ENCODE data around the gene PIGW. TPM values are rescaled to one million over a fixed set of nuclear protein-coding genes. Genes with fewer than 3 reads are reported as not detected.

The PIGW gene, protein sequence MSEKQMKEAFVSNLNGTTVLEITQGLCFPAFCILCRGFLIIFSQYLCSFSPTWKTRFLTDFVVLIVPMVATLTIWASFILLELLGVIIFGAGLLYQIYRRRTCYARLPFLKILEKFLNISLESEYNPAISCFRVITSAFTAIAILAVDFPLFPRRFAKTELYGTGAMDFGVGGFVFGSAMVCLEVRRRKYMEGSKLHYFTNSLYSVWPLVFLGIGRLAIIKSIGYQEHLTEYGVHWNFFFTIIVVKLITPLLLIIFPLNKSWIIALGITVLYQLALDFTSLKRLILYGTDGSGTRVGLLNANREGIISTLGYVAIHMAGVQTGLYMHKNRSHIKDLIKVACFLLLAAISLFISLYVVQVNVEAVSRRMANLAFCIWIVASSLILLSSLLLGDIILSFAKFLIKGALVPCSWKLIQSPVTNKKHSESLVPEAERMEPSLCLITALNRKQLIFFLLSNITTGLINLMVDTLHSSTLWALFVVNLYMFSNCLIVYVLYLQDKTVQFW
- total RNA-seq, result 1 to 10 TPM; 5.2 to 9.0 TPM
- polyA plus RNA-seq (ENCODE audit: insufficient read length in 2 of 2), result 10 to 100 TPM in 1 of 2 donors, 1 to 10 TPM in 1; 8.1 to 11.6 TPM
- long read RNA-seq, donor 1, partial matches to known transcripts, result 0 of 6 reads
- long read RNA-seq, donor 1, other reads (novel, unspliced or antisense), result 0 of 6 reads
- long read RNA-seq, donor 2, partial matches to known transcripts, result 0 of 1 reads
- long read RNA-seq, donor 2, other reads (novel, unspliced or antisense), result 0 of 1 reads
- long read RNA-seq, donor 3, partial matches to known transcripts, result 0 of 1 reads
- long read RNA-seq, donor 3, other reads (novel, unspliced or antisense), result 0 of 1 reads
- long read RNA-seq, donor 4, partial matches to known transcripts, result 0 of 4 reads
- long read RNA-seq, donor 4, other reads (novel, unspliced or antisense), result 0 of 4 reads

DNA sequence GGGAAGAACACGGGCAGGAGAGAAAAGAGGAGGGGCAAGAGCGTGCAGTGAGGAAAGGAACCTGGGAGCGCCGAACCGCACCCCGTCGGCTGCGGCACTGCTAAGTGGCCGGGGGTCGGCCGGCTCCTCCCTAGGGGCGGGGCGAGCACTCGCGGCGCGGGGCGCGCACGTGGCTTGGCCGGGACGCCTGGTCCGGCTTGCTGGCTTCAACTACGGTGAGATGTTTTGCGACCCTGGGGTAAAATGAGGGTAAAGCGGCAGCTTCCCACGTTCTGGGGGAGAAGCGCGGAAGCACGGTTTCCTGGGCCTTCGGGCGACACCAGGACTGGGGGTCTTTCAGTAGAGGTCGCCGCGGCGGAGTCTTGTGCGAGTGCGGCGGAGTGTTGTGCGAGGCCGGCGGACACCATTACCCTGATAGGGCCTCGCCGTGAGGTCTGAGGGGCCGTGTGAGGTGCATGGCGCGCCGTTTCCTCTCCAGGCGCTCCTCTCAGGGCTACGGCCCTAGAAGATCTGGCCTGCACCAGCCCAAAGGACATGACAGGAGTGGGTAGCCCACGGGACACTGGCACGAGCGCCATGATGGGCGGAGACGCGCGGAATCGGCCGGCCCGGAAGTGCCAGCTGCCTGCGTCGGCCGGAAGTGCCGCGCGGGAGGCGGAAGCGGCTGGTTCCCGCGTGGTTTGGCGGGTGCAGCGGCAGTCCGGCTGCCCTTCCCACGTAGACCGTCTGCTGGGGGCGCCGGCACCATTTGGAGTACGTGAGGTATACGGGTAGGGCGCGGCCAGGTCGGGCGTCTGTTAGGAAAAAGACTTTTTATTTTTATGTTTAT is at the start of gene PIGW, which contains the start of gene MYO19:
Gene PIGW (plus strand): TSS at position 148 of the 829 bp plus-strand sequence. CDS start 2,115 bp downstream, outside the sequence.
Gene MYO19 (minus strand): TSS at position 29 of the 829 bp plus-strand sequence. CDS start 2,330 bp downstream, outside the sequence.
- H3K9me3 ChIP-seq (ENCODE audit: control insufficient read depth, insufficient read depth, low read length), result no peaks in the 10 kb centered on the region
- H3K4me3 ChIP-seq (ENCODE audit: low read depth, low read length), result peak within 1 kb of the TSS; percentile 94
- H3K27ac ChIP-seq (ENCODE audit: low read depth, low read length), result peak within 1 kb of the TSS; percentile 96
- H3K4me1 ChIP-seq (ENCODE audit: control insufficient read depth, insufficient read depth, low read length), result peaks cover 13% of the 10 kb centered on the region
- WGBS (ENCODE audit: insufficient coverage), result under 1% methylated on average over 83 of the region's 83 CpGs
- H3K27me3 ChIP-seq (ENCODE audit: control insufficient read depth, insufficient read depth, low read length), result no peaks in the 10 kb centered on the region
- peak; percentile 62 to 96 (median 84) for DNase-seq (ENCODE audit: low read depth in 4 of 6, low spot score in 6 of 6)
- H3K36me3 ChIP-seq (ENCODE audit: control insufficient read depth, insufficient read depth, low read length), result peaks cover 12% of the 10 kb centered on the region

DNA sequence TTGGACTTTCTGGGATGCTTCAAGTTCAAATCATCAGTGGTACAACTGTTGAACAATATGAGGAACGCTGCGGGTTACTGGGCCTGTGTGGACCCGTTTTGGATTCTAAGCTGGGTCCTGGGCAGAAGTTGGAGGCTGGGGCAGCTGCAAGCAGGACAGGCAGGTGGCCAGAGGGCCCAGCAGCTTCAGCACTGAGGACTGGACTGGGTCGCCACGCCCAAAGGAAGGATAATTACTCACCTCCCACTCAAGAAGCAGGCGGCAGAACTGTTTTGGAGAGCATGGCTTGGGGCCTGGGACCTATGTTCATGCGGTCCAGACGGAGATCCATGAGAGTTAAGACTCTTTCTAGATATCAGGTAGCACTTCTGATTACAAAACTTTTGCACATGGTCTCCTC is 49.8 kb upstream of the PIGW start:
- peaks cover 31% of the 10 kb centered on the region for H3K4me1 ChIP-seq (ENCODE audit: control insufficient read depth, insufficient read depth, low read length)
- H3K36me3 ChIP-seq (ENCODE audit: control insufficient read depth, insufficient read depth, low read length), result peaks cover 4% of the 10 kb centered on the region
- 94% methylated on average over 6 of the region's 8 CpGs for WGBS (ENCODE audit: insufficient coverage)
- H3K4me3 ChIP-seq (ENCODE audit: low read depth, low read length), result no peak overlapping the region
- peaks cover 13% of the 10 kb centered on the region for H3K27me3 ChIP-seq (ENCODE audit: control insufficient read depth, insufficient read depth, low read length)
- DNase-seq (ENCODE audit: low read depth in 4 of 6, low spot score in 6 of 6), result no peak
- no peak overlapping the region for H3K27ac ChIP-seq (ENCODE audit: low read depth, low read length)
- no peaks in the 10 kb centered on the region for H3K9me3 ChIP-seq (ENCODE audit: control insufficient read depth, insufficient read depth, low read length)

DNA sequence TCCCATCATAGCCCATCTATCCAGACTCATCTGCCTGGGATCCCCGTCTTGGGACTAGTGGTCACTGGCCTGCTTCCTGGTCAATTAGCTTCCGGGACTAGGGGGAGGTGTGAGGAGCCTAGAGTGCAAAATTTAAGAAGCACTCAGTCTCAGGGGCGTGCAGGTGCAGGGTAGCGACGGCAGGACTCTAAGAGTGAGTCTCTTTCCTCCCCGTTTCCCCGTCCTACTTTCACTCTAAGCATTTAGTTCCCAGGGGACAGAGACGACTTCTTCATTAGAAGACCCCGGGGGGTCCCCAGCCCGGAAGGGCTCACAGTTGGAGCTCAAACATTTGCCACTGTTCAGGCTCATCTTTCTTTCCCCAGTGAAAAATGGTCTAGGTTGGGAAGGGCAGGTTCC is 49.0 kb upstream of the PIGW start:
- peaks cover 31% of the 10 kb centered on the region for H3K4me1 ChIP-seq (ENCODE audit: control insufficient read depth, insufficient read depth, low read length)
- peaks cover 4% of the 10 kb centered on the region for H3K36me3 ChIP-seq (ENCODE audit: control insufficient read depth, insufficient read depth, low read length)
- H3K4me3 ChIP-seq (ENCODE audit: low read depth, low read length), result peak overlapping the region; percentile 66
- no peak overlapping the region for H3K27ac ChIP-seq (ENCODE audit: low read depth, low read length)
- no peaks in the 10 kb centered on the region for H3K9me3 ChIP-seq (ENCODE audit: control insufficient read depth, insufficient read depth, low read length)
- peaks cover 13% of the 10 kb centered on the region for H3K27me3 ChIP-seq (ENCODE audit: control insufficient read depth, insufficient read depth, low read length)
- DNase-seq (ENCODE audit: low read depth in 4 of 6, low spot score in 6 of 6), result no peak
- 27% methylated on average over 9 of the region's 10 CpGs for WGBS (ENCODE audit: insufficient coverage)

DNA sequence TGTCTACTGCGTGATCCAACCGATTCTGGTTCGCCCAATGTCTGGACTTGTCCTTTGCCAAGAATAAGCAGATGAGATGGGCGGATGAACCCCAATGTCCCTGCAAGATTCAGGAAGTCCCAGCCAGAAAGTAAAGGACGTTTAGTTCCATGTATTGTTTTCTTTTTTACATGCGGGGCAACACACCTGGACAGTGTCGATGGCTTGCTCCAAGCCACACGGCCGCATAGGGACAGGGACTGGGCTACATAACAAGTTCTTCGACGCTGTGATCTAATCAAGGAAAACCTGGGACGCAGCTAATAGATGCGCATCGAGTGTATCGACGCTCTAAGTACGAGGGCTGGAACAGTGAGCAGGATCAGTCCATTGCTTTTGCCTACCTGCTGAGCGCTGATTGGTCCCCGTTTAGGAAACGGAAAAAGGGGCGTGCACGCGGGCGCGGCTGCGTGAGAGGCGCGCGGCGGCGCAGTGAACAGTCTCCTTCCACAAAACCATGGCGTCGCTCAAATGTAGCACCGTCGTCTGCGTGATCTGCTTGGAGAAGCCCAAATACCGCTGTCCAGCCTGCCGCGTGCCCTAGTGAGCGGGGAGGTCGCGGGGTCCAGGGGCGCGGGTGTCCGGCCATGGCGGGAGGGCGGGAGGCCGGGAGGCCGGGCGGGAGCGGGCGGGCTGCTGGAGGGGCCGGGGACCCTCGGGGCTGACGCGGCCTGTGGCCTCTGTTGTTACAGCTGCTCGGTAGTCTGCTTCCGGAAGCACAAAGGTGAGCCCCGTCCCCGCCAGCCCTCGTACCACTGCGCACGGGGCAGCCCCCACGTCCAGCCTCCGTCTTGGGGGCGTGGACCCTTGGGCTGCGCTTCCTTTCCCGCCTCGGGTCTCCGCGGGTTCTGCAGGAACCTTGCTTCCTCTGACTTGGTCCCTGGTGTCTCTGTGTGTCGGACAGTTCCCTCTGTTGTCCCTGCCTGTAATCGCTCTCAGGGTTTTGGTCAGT is 48.3 kb upstream of the PIGW start, which contains the start of gene ZNHIT3:
Gene ZNHIT3 (plus strand): TSS at position 478 of the 991 bp plus-strand sequence. CDS start 19 bp downstream, at position 497.
- peaks cover 13% of the 10 kb centered on the region for H3K27me3 ChIP-seq (ENCODE audit: control insufficient read depth, insufficient read depth, low read length)
- peak; percentile 84 to 99 (median 90) for DNase-seq (ENCODE audit: low read depth in 4 of 6, low spot score in 6 of 6)
- peaks cover 6% of the 10 kb centered on the region for H3K36me3 ChIP-seq (ENCODE audit: control insufficient read depth, insufficient read depth, low read length)
- H3K4me3 ChIP-seq (ENCODE audit: low read depth, low read length), result peak within 1 kb of the TSS; percentile 66
- peaks cover 31% of the 10 kb centered on the region for H3K4me1 ChIP-seq (ENCODE audit: control insufficient read depth, insufficient read depth, low read length)
- under 1% methylated on average over 73 of the region's 73 CpGs for WGBS (ENCODE audit: insufficient coverage)
- no peaks in the 10 kb centered on the region for H3K9me3 ChIP-seq (ENCODE audit: control insufficient read depth, insufficient read depth, low read length)
- peak within 1 kb of the TSS; percentile 53 for H3K27ac ChIP-seq (ENCODE audit: low read depth, low read length)

DNA sequence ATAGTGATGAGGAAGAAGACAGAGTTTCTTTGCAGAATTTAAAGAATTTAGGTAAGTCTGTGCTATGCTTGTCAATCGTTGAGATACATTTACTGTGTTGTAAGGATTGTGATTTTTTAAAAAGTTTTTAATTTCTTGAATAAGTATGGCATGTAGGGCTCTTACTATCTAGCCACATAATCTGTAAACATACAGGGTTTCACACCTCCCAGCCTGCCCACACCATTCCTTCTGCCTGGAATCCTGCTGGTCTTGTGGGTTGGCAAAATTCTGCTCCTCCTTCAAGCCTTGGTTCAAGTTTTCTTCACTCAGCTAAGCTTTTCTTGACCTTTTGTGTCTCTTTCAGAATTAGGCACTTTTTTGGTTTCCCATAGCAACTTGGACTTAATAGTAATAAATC is 40.8 kb upstream of the PIGW start:
- no peak overlapping the region for H3K27ac ChIP-seq (ENCODE audit: low read depth, low read length)
- no peaks in the 10 kb centered on the region for H3K27me3 ChIP-seq (ENCODE audit: control insufficient read depth, insufficient read depth, low read length)
- H3K4me1 ChIP-seq (ENCODE audit: control insufficient read depth, insufficient read depth, low read length), result no peaks in the 10 kb centered on the region
- no peak overlapping the region for H3K4me3 ChIP-seq (ENCODE audit: low read depth, low read length)
- no CpG with 5 or more reads among the region's 1 CpG for WGBS (ENCODE audit: insufficient coverage)
- H3K9me3 ChIP-seq (ENCODE audit: control insufficient read depth, insufficient read depth, low read length), result no peaks in the 10 kb centered on the region
- H3K36me3 ChIP-seq (ENCODE audit: control insufficient read depth, insufficient read depth, low read length), result peaks cover 55% of the 10 kb centered on the region
- DNase-seq (ENCODE audit: low read depth in 4 of 6, low spot score in 6 of 6), result no peak

DNA sequence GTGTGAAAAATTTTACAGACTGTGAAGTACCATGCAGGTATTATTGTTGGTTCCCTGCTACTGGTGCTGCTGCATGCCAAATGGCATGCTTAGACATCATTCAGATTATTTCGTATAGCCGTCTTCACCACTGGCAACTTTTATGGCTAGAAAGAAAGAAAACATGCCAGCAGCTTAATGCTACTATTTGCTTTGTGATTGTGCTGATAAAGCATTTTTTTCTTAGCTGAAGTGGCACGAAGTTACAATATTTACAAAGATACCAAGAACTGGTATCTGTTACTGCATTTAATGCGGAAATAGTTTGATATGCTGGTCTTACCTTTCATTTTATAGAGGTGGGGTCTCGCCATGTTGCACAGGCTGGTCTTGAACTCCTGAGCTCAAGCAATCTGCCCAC is 40.1 kb upstream of the PIGW start:
- no peak for DNase-seq (ENCODE audit: low read depth in 4 of 6, low spot score in 6 of 6)
- no peak overlapping the region for H3K27ac ChIP-seq (ENCODE audit: low read depth, low read length)
- H3K4me3 ChIP-seq (ENCODE audit: low read depth, low read length), result no peak overlapping the region
- no peaks in the 10 kb centered on the region for H3K4me1 ChIP-seq (ENCODE audit: control insufficient read depth, insufficient read depth, low read length)
- H3K27me3 ChIP-seq (ENCODE audit: control insufficient read depth, insufficient read depth, low read length), result no peaks in the 10 kb centered on the region
- peaks cover 52% of the 10 kb centered on the region for H3K36me3 ChIP-seq (ENCODE audit: control insufficient read depth, insufficient read depth, low read length)
- H3K9me3 ChIP-seq (ENCODE audit: control insufficient read depth, insufficient read depth, low read length), result no peaks in the 10 kb centered on the region
- 100% methylated on average over 1 of the region's 5 CpGs for WGBS (ENCODE audit: insufficient coverage)

DNA sequence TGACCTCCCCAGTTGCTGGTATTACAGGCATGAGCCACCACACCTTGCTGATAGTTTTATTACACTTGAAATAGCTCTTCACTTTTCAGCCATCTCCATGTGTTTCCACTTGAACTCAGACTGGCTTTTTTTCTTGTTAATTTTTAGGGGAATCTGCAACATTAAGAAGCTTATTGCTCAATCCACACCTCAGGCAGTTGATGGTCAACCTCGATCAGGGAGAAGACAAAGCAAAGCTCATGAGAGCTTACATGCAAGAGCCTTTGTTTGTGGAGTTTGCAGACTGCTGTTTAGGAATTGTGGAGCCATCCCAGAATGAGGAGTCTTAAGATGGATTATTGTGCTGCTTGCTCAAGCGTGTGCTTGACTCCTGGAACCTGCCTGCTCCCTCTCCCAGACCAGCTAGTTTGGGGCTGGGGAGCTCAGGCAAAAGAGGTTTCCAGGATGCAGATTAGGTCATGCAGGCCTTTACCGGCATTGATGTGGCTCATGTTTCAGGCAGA is 39.7 kb upstream of the PIGW start:
- 74% methylated on average over 2 of the region's 3 CpGs for WGBS (ENCODE audit: insufficient coverage)
- Histone ChIP-seq H3K27me3 (ENCODE audit: control insufficient read depth, insufficient read depth, low read length) (no peaks in the 10 kb centered on the region), H3K4me1 (ENCODE audit: control insufficient read depth, insufficient read depth, low read length) (no peaks in the 10 kb centered on the region), H3K27ac (ENCODE audit: low read depth, low read length) (no peak overlapping the region), H3K4me3 (ENCODE audit: low read depth, low read length) (no peak overlapping the region), H3K36me3 (ENCODE audit: control insufficient read depth, insufficient read depth, low read length) (peaks cover 51% of the 10 kb centered on the region), H3K9me3 (ENCODE audit: control insufficient read depth, insufficient read depth, low read length) (no peaks in the 10 kb centered on the region)
- no peak for DNase-seq (ENCODE audit: low read depth in 4 of 6, low spot score in 6 of 6)

DNA sequence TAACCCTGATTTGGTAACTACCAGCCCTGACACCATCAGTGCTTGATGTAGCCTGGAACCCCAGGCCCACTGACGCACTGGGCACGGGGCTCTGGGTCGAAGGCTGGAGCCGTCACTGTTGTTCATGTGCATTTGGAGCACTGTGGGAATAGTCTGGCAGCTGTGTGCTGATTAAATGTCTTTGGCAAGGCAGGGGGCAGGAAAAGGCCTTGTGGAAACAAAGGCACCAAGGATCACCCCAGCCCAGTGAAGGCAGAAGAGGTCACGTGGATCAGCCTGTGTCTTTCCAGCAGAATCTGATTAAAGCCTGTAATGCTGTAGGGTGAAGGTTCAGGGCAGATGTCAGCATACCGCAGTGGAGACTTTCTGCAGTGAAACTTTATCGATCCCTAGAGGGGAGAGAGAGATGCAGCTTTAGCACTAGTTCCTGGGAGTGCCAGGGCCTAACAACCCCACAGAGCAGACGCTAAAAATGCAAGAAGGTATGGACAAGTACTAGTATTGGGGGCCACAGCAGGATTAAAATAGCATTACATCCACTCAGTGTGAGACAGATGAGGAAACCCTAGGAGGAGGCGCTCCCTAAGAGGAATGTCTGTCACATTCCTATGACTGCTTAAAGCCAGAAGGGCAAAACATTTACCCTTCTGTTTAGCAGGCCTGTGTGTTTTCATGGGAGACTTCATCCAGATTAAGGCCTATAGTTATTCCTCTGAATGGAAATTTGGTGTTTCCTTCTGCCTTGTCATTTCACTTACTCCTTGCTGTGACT is 38.6 kb upstream of the PIGW start:
- 51% methylated on average over 7 of the region's 9 CpGs for WGBS (ENCODE audit: insufficient coverage)
- Histone ChIP-seq H3K4me1 (ENCODE audit: control insufficient read depth, insufficient read depth, low read length) (no peaks in the 10 kb centered on the region), H3K36me3 (ENCODE audit: control insufficient read depth, insufficient read depth, low read length) (peaks cover 58% of the 10 kb centered on the region), H3K4me3 (ENCODE audit: low read depth, low read length) (no peak overlapping the region), H3K27ac (ENCODE audit: low read depth, low read length) (no peak overlapping the region), H3K27me3 (ENCODE audit: control insufficient read depth, insufficient read depth, low read length) (no peaks in the 10 kb centered on the region), H3K9me3 (ENCODE audit: control insufficient read depth, insufficient read depth, low read length) (no peaks in the 10 kb centered on the region)
- no peak for DNase-seq (ENCODE audit: low read depth in 4 of 6, low spot score in 6 of 6)
